Transverse colon (tissue), 4 donors: ENCODE data around the gene PRSS36.

Experiments used
- POLR2A ChIP-seq: fragments of 450-650 bp; IDR thresholded peaks from one replicate; pipeline ENCODE4 v1.6.1; 2016; ENCODE audit warnings: antibody characterized with exemption, mild to moderate bottlenecking, moderate library complexity
- POLR2AphosphoS5 ChIP-seq, 3 donors: sonication (generic); formaldehyde crosslinking; IDR thresholded peaks; one replicate each; pipeline ENCODE4 v1.6.1; 2016; ENCODE audit warnings: antibody characterized with exemption in 3 of 3
- TF ChIP-seq, protein P1 (sequence below), 5 experiments: fragments of 200-600 bp in 3 of 5; fragments of 450-650 bp in 2 of 5; sonication (generic) in 3 of 5; IDR thresholded peaks; 1 replicate in 2 of 5; 2 replicates in 3 of 5; pipeline ENCODE4 v1.5.1; 2016 to 2017; ENCODE audit warnings: antibody characterized with exemption in 5 of 5, inconsistent platforms in 3 of 5, mild to moderate bottlenecking in 2 of 5, moderate library complexity in 1 of 5

GRCh38 chr16:31185339-31185738 lies 35.5 kb upstream of the PRSS36 start:
- TF ChIP-seq, protein P1, sequence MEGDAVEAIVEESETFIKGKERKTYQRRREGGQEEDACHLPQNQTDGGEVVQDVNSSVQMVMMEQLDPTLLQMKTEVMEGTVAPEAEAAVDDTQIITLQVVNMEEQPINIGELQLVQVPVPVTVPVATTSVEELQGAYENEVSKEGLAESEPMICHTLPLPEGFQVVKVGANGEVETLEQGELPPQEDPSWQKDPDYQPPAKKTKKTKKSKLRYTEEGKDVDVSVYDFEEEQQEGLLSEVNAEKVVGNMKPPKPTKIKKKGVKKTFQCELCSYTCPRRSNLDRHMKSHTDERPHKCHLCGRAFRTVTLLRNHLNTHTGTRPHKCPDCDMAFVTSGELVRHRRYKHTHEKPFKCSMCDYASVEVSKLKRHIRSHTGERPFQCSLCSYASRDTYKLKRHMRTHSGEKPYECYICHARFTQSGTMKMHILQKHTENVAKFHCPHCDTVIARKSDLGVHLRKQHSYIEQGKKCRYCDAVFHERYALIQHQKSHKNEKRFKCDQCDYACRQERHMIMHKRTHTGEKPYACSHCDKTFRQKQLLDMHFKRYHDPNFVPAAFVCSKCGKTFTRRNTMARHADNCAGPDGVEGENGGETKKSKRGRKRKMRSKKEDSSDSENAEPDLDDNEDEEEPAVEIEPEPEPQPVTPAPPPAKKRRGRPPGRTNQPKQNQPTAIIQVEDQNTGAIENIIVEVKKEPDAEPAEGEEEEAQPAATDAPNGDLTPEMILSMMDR (IDR thresholded peaks at IDR 0.05), result no peak
- TF ChIP-seq POLR2AphosphoS5 (IDR thresholded peaks at IDR 0.05), result no peak
- TF ChIP-seq POLR2A, result no peak
